Activated B cell treated with CpG ODN at 0.5 μM for 24 hours (primary cell): ENCODE data around the gene ARHGEF17. TPM values are rescaled to one million over a fixed set of nuclear protein-coding genes. Genes with fewer than 3 reads are reported as not detected.

Source experiments
- ATAC-seq: fragments of 200-7000 bp; cut with Tn5 transposase; one replicate; pipeline ENCODE4 v1.10.0; 2021; ENCODE audit warnings: low read depth, mild to moderate bottlenecking, moderate library complexity
- CTCF ChIA-PET: fragments of 350-600 bp; sonication (Branson Sonifier 250); formaldehyde crosslinking; loops from one replicate; lab custom pipeline; 2021; ENCODE audit warnings: antibody characterized with exemption; lab: Charles Lee
- POLR2A ChIA-PET: fragments of 350-600 bp; sonication (Branson Sonifier 250); formaldehyde crosslinking; loops from one replicate; lab custom pipeline; 2021; ENCODE audit warnings: antibody characterized with exemption; lab: Charles Lee
- DNase-seq: peaks from one replicate; pipeline ENCODE4 v3.0.0; 2022
- H3K27ac Mint-ChIP-seq: one replicate; pipeline ENCODE4 v1.8.0; 2020; ENCODE audit warnings: mixed read lengths
- H3K27me3 Mint-ChIP-seq: one replicate; pipeline ENCODE4 v1.8.0; 2021; ENCODE audit warnings: mixed read lengths
- H3K36me3 Mint-ChIP-seq: one replicate; pipeline ENCODE4 v1.8.0; 2021; ENCODE audit warnings: low read depth, mixed read lengths
- H3K4me1 Mint-ChIP-seq: one replicate; pipeline ENCODE4 v1.8.0; 2021; ENCODE audit warnings: mixed read lengths
- H3K4me3 Mint-ChIP-seq: one replicate; pipeline ENCODE4 v1.8.0; 2020; ENCODE audit warnings: mild to moderate bottlenecking, mixed read lengths
- H3K9me3 Mint-ChIP-seq: one replicate; pipeline ENCODE4 v1.8.0; 2020; ENCODE audit warnings: mixed read lengths
- intact Hi-C: fragments of 100-400 bp; cut with micrococcal nuclease; formaldehyde crosslinking; loops from one replicate; pipeline ENCODE4 v1.15.1; 2024
- total RNA-seq: library from RNA; stranded (reverse); gene quantifications from 2 replicates; pipeline ENCODE4 v1.2.3, GENCODE V29; 2022
- TF ChIP-seq, protein P1 (sequence below): fragments of 200-600 bp; IDR thresholded peaks from one replicate; pipeline ENCODE4 v1.8.0; 2022; ENCODE audit warnings: antibody characterized with exemption, mild to moderate bottlenecking

ARHGEF17 gene
- total RNA-seq, 1 donor from 2014 or later = 0.02 TPM

DNA sequence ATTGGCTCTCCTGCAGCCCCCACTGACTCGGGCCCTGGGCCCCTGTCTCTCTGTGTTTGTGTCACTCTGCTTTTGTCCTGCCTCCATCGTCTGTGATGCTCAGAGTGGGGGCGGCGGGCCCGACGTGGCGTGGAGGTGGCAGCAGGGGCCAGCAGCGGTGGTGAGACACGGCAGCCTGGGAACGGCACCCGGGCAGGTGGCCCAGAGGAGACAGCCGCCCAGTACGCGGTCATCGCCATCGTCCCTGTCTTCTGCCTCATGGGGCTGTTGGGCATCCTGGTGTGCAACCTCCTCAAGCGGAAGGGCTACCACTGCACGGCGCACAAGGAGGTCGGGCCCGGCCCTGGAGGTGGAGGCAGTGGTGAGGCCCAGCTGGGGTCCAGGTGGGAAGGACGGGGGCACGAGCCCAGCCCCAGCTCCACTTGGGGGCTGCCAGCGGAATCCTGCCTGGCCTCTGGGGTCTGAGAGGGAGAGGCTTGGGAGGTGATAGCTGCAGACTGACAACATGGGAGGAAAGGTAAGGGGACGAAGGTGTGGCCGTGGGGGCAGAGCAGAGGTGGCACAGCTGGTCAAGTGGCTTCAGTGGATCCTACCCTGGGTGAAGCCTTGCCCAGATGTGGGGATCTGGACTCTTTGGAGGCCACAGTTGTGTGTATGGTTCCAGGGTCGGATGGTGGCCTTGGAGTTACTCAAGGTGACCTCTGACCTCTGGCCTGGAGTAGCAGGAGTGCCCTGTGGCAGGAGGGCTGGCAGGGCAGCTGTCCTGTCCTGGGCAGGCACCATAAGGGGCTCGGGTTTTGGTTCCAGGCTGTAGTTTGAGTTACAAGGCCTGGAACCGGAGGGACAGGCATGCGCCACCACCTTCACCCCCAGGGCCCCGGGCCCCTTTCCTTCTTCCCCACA is 84.3 kb downstream of the ARHGEF17 start:
- H3K27ac Mint-ChIP-seq = no peak overlapping the region

DNA sequence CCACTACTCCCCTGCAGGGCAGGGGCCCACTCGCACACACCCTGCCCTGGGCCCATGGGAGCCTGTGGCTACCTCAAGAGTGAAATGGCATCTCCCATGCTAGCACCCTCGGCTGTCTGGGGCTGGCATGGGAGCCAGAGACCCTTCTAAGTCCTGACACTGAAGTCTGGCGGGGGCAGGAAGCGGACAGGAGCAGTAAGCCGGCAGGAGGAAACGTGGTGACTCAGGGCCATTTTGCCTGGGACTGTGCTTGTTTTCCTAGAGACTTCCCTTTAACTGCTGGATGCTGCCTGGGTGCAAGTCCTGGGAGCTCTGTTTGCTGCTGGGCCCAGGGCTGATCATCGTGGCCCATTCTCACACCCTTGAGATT is 84.9 kb downstream of the ARHGEF17 start:
- ATAC-seq = no peak
- DNase-seq = no peak
- TF ChIP-seq, protein P1, sequence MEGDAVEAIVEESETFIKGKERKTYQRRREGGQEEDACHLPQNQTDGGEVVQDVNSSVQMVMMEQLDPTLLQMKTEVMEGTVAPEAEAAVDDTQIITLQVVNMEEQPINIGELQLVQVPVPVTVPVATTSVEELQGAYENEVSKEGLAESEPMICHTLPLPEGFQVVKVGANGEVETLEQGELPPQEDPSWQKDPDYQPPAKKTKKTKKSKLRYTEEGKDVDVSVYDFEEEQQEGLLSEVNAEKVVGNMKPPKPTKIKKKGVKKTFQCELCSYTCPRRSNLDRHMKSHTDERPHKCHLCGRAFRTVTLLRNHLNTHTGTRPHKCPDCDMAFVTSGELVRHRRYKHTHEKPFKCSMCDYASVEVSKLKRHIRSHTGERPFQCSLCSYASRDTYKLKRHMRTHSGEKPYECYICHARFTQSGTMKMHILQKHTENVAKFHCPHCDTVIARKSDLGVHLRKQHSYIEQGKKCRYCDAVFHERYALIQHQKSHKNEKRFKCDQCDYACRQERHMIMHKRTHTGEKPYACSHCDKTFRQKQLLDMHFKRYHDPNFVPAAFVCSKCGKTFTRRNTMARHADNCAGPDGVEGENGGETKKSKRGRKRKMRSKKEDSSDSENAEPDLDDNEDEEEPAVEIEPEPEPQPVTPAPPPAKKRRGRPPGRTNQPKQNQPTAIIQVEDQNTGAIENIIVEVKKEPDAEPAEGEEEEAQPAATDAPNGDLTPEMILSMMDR = no peak
- Mint-ChIP-seq H3K27me3 (no peaks in the 10 kb centered on the region), H3K36me3 (peaks cover 79% of the 10 kb centered on the region), H3K27ac (peak overlapping the region; percentile 46), H3K9me3 (no peaks in the 10 kb centered on the region), H3K4me3 (no peak overlapping the region), H3K4me1 (peaks cover 31% of the 10 kb centered on the region)
- intact Hi-C loops = loop anchor here (1.0 kb wide), 2 partner anchors 17 to 42 kb away; partner anchors contain the start of gene RELT
- ChIA-PET POLR2A (interaction anchor here (0.5 to 3.3 kb wide), 9 partner anchors 8 to 205 kb away, joined by 3 to 22 read pairs (median 5); partner anchors contain the start of genes FAM168A and RELT), CTCF (interaction anchor here (0.9 to 4.2 kb wide), 13 partner anchors 8 to 233 kb away, joined by 3 to 148 read pairs (median 7); no protein-coding TSS in a partner anchor)

More for the DNA sequence above, 84.3 kb downstream of the ARHGEF17 start:
- TF ChIP-seq, protein P1 = no peak
- POLR2A ChIA-PET = interaction anchor here (1.3 to 3.3 kb wide), 6 partner anchors 8 to 42 kb away, joined by 3 to 22 read pairs (median 7); partner anchors contain the start of gene RELT
- no peak overlapping the region for H3K4me3 Mint-ChIP-seq
- intact Hi-C loops = loop anchor here (1.0 kb wide), 2 partner anchors 16 to 41 kb away; partner anchors contain the start of gene RELT
- no peak for DNase-seq
- CTCF ChIA-PET = interaction anchor here (1.1 to 4.2 kb wide), 12 partner anchors 7 to 233 kb away, joined by 3 to 148 read pairs (median 7); no protein-coding TSS in a partner anchor
- no peaks in the 10 kb centered on the region for H3K27me3 Mint-ChIP-seq
- H3K9me3 Mint-ChIP-seq = no peaks in the 10 kb centered on the region
- ATAC-seq = no peak
- peaks cover 75% of the 10 kb centered on the region for H3K36me3 Mint-ChIP-seq
- H3K4me1 Mint-ChIP-seq = peaks cover 38% of the 10 kb centered on the region

- no peak overlapping the region for H3K4me3 Mint-ChIP-seq
- intact Hi-C loops = loop anchor here (1.0 kb wide), 2 partner anchors 17 to 42 kb away; partner anchors contain the start of gene RELT
- ChIA-PET POLR2A (interaction anchor here (0.5 to 3.3 kb wide), 9 partner anchors 9 to 204 kb away, joined by 3 to 22 read pairs (median 5); partner anchors contain the start of genes FAM168A and RELT), CTCF (interaction anchor here (0.6 to 4.2 kb wide), 14 partner anchors 9 to 232 kb away, joined by 3 to 148 read pairs (median 7); no protein-coding TSS in a partner anchor)
- TF ChIP-seq, protein P1 = peak; percentile 24
- DNase-seq (peak; percentile 52), ATAC-seq (peak; percentile 82)
- H3K36me3 Mint-ChIP-seq = peaks cover 82% of the 10 kb centered on the region
- no peaks in the 10 kb centered on the region for H3K27me3 Mint-ChIP-seq
- H3K4me1 Mint-ChIP-seq = peaks cover 24% of the 10 kb centered on the region
- peak overlapping the region; percentile 46 for H3K27ac Mint-ChIP-seq
- no peaks in the 10 kb centered on the region for H3K9me3 Mint-ChIP-seq
Measured at GRCh38 chr11:73393479-73394415, 85.7 kb downstream of the ARHGEF17 start.

GRCh38 chr11:73394416-73395296 is 86.6 kb downstream of the ARHGEF17 start:
- no peaks in the 10 kb centered on the region for H3K9me3 Mint-ChIP-seq
- H3K27me3 Mint-ChIP-seq = no peaks in the 10 kb centered on the region
- ATAC-seq (no peak), DNase-seq (no peak)
- peaks cover 86% of the 10 kb centered on the region for H3K36me3 Mint-ChIP-seq
- TF ChIP-seq, protein P1 = no peak
- H3K27ac Mint-ChIP-seq = no peak overlapping the region
- POLR2A ChIA-PET = no interaction called here
- intact Hi-C loops = no loop called here
- CTCF ChIA-PET = interaction anchor here (1.8 to 4.2 kb wide), 5 partner anchors 12 to 44 kb away, joined by 7 to 148 read pairs (median 13); no protein-coding TSS in a partner anchor
- H3K4me3 Mint-ChIP-seq = no peak overlapping the region
- peaks cover 15% of the 10 kb centered on the region for H3K4me1 Mint-ChIP-seq
